Caco-2 (cell line): Measurements from ENCODE around the gene BMP6. TPM values are rescaled to one million over a fixed set of nuclear protein-coding genes. Genes with fewer than 3 reads are reported as not detected.

Source experiments
- BruUV-seq: library from RNA; stranded (reverse); fragments of 400-500 nt; replicated peaks from 2 replicates; lab custom pipeline; 2021; lab: Mats Ljungman, UMichigan
- CTCF ChIA-PET: fragments of 300-600 bp; sonication (Branson Sonifier 250); formaldehyde crosslinking; loops from one replicate; lab custom pipeline; 2022; ENCODE audit warnings: antibody characterized with exemption; lab: Charles Lee
- POLR2A ChIA-PET: fragments of 300-600 bp; sonication (Branson Sonifier 250); formaldehyde crosslinking; loops from one replicate; lab custom pipeline; 2022; ENCODE audit warnings: antibody characterized with exemption; lab: Charles Lee
- DNase-seq, 2 experiments: peaks; one replicate each; pipeline versions ENCODE4 v3.0.0 to v3.0.0-alpha.2; 2020 to 2022
- H3K27me3 ChIP-seq: replicated peaks from 2 replicates; pipeline ENCODE4 v1.6.0; 2011; ENCODE audit warnings: low read length; ENCODE audit not compliant: control insufficient read depth, insufficient read depth
- H3K36me3 ChIP-seq: 2 replicates; pipeline ENCODE4 v1.5.1; 2011; ENCODE audit warnings: low read length; ENCODE audit not compliant: control insufficient read depth, insufficient read depth
- H3K4me1 ChIP-seq: fragments of 250-450 bp; sonication (Bioruptor Pico); 2 replicates; pipeline ENCODE4 v1.5.1; 2020; ENCODE audit warnings: mild to moderate bottlenecking
- H3K4me3 ChIP-seq: 2 replicates; pipeline ENCODE4 v1.5.1; 2011; ENCODE audit warnings: low read depth, mild to moderate bottlenecking, control low read depth, low read length
- H3K9me3 ChIP-seq: fragments of 250-450 bp; sonication (Bioruptor Pico); 2 replicates; pipeline ENCODE4 v1.5.1; 2020; ENCODE audit warnings: mild to moderate bottlenecking, moderate library complexity
- H3K27ac Mint-ChIP-seq: one replicate; pipeline ENCODE4 v1.8.0; 2022; ENCODE audit warnings: mixed read lengths; ENCODE audit not compliant: unreplicated experiment
- H3K27me3 Mint-ChIP-seq: one replicate; pipeline ENCODE4 v1.8.0; 2022; ENCODE audit warnings: mixed read lengths; ENCODE audit not compliant: insufficient read depth, unreplicated experiment
- H3K36me3 Mint-ChIP-seq: one replicate; pipeline ENCODE4 v1.8.0; 2022; ENCODE audit warnings: mild to moderate bottlenecking, mixed read lengths; ENCODE audit not compliant: insufficient read depth, unreplicated experiment
- H3K4me1 Mint-ChIP-seq: one replicate; pipeline ENCODE4 v1.8.0; 2022; ENCODE audit warnings: low read depth, mixed read lengths; ENCODE audit not compliant: unreplicated experiment
- H3K4me3 Mint-ChIP-seq: one replicate; pipeline ENCODE4 v1.8.0; 2022; ENCODE audit warnings: mild to moderate bottlenecking, moderate library complexity, mixed read lengths; ENCODE audit not compliant: unreplicated experiment
- H3K9me3 Mint-ChIP-seq: one replicate; pipeline ENCODE4 v1.8.0; 2022; ENCODE audit warnings: mixed read lengths; ENCODE audit not compliant: unreplicated experiment
- intact Hi-C: fragments of 100-400 bp; cut with micrococcal nuclease; formaldehyde crosslinking; loops from one replicate; pipeline ENCODE4 v1.10.0; 2022; ENCODE audit not compliant: unreplicated experiment
- total RNA-seq: library from RNA; stranded (reverse); gene quantifications from 2 replicates; pipeline ENCODE4 v1.2.3, GENCODE V29; 2022
- TF ChIP-seq, protein P1 (sequence below), 2 experiments: fragments of 200-600 bp in 1 of 2; IDR thresholded peaks; 1 replicate in 1 of 2; 2 replicates in 1 of 2; pipeline versions ENCODE4 v1.5.1 to v1.8.0; 2011 to 2022; ENCODE audit warnings: antibody characterized with exemption in 1 of 2, control low read depth in 1 of 2, inconsistent platforms in 1 of 2, low read depth in 1 of 2, low read length in 1 of 2, mild to moderate bottlenecking in 1 of 2, moderate library complexity in 1 of 2; ENCODE audit not compliant: insufficient read depth in 1 of 2, severe bottlenecking in 1 of 2, unreplicated experiment in 1 of 2

Gene BMP6
- total RNA-seq, 1 experiment from 2014 or later, result 0.61 TPM

DNA sequence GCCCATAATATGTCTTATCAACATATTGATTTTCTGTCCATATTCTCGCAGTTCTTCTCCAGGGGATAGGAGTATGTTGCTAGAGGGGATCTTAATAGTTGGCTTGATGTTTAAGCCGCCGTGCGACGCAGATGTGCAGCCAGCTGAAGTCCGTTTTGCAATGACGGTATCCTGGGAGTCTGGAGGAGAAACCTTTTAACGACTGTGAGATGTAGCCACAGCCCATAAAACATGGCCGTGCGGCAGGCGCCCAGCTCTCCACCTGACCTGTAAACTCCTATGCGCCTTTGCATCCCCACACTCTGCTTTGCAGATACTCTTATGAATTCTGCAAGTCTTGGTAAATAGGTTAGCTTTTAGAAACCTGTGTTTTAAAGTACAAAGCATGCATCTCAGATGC is 36.9 kb downstream of the BMP6 start:
- CTCF ChIA-PET, result no interaction called here
- BruUV-seq, result no TSS peak
- no peaks in the 10 kb centered on the region for H3K4me1 ChIP-seq
- no peaks in the 10 kb centered on the region for H3K27me3 ChIP-seq
- Mint-ChIP-seq H3K27me3 (no peaks in the 10 kb centered on the region), H3K4me1 (no peaks in the 10 kb centered on the region), H3K27ac (no peak overlapping the region), H3K9me3 (no peaks in the 10 kb centered on the region), H3K4me3 (no peak overlapping the region), H3K36me3 (no peaks in the 10 kb centered on the region)
- POLR2A ChIA-PET, result no interaction called here
- H3K4me3 ChIP-seq, result no peak overlapping the region
- no peaks in the 10 kb centered on the region for H3K9me3 ChIP-seq
- DNase-seq, result no peak
- no peaks in the 10 kb centered on the region for H3K36me3 ChIP-seq
- intact Hi-C loops, result no loop called here
- TF ChIP-seq, protein P1, sequence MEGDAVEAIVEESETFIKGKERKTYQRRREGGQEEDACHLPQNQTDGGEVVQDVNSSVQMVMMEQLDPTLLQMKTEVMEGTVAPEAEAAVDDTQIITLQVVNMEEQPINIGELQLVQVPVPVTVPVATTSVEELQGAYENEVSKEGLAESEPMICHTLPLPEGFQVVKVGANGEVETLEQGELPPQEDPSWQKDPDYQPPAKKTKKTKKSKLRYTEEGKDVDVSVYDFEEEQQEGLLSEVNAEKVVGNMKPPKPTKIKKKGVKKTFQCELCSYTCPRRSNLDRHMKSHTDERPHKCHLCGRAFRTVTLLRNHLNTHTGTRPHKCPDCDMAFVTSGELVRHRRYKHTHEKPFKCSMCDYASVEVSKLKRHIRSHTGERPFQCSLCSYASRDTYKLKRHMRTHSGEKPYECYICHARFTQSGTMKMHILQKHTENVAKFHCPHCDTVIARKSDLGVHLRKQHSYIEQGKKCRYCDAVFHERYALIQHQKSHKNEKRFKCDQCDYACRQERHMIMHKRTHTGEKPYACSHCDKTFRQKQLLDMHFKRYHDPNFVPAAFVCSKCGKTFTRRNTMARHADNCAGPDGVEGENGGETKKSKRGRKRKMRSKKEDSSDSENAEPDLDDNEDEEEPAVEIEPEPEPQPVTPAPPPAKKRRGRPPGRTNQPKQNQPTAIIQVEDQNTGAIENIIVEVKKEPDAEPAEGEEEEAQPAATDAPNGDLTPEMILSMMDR (IDR thresholded peaks at IDR 0.05; ENCODE audit: insufficient read depth in 1 of 2, low read depth in 1 of 2, low read length in 1 of 2, severe bottlenecking in 1 of 2, unreplicated experiment in 1 of 2), result no peak

DNA sequence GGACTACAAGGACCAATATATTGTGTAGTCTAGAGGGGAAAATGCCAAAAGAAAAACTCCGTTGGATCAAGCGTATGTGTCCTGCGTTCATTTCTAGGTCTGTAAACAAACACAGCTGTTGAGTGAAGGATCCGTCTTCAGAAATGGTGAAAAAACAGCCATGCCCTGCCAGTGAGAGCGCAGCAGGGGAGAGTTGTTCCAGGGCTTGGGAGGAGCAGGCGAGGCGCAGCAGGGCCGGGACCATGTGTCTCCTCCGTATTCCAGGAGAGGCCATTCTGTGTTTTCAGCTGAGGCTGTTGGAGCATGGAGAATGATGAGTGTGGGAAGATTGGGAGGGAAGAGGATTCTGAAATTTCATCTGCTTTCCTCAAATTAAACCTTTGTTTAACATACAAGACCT is 38.0 kb downstream of the BMP6 start:
- intact Hi-C loops, result no loop called here
- Histone ChIP-seq H3K36me3 (no peaks in the 10 kb centered on the region), H3K9me3 (no peaks in the 10 kb centered on the region), H3K4me3 (no peak overlapping the region), H3K27me3 (no peaks in the 10 kb centered on the region), H3K4me1 (no peaks in the 10 kb centered on the region)
- CTCF ChIA-PET, result no interaction called here
- no peaks in the 10 kb centered on the region for H3K36me3 Mint-ChIP-seq
- peaks cover 3% of the 10 kb centered on the region for H3K27me3 Mint-ChIP-seq
- TF ChIP-seq, protein P1 (IDR thresholded peaks at IDR 0.05; ENCODE audit: insufficient read depth in 1 of 2, low read depth in 1 of 2, low read length in 1 of 2, severe bottlenecking in 1 of 2, unreplicated experiment in 1 of 2), result no peak
- H3K4me1 Mint-ChIP-seq, result no peaks in the 10 kb centered on the region
- BruUV-seq, result no TSS peak
- H3K4me3 Mint-ChIP-seq, result no peak overlapping the region
- H3K27ac Mint-ChIP-seq, result no peak overlapping the region
- no peak for DNase-seq
- no peaks in the 10 kb centered on the region for H3K9me3 Mint-ChIP-seq
- POLR2A ChIA-PET, result no interaction called here

DNA sequence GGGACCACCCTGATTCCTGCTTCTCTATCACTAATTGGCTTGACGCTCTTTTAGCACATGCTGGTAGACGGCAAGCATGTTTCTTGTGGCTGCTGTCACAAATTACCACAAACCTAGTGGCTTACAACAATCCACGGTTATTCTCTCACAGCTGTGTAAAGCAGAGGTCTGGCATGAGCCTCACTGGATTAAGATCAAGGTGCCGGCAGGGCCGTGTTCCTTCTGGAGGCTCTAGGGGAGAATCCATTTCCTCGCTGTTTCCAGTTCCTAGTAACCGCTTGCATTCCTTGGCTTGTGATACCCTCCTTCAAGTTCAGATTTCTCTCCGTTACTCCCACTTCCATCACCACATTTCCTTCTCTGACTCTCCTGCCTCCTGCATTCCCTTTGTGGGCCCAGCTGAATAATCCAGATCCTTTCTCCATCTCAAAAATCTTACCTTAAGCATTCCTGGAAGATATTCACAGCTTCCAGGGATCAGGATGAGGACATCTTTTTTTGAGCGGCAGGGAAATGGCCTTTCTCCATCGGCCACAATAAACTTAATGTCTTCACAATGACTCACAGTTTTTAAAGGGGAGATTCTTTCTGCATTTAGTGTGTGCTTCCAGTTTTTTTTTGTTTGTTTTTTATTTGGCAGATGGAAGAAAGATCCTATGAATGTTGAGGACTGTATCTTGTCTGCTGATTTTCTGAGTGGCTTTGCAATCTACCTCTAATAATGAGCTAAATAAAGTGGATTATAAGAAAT is 39.9 kb downstream of the BMP6 start:
- Histone ChIP-seq H3K9me3 (no peaks in the 10 kb centered on the region), H3K4me1 (no peaks in the 10 kb centered on the region), H3K4me3 (no peak overlapping the region), H3K36me3 (no peaks in the 10 kb centered on the region), H3K27me3 (no peaks in the 10 kb centered on the region)
- H3K27me3 Mint-ChIP-seq, result peaks cover 3% of the 10 kb centered on the region
- no peak for DNase-seq
- no peak overlapping the region for H3K4me3 Mint-ChIP-seq
- TF ChIP-seq, protein P1 (IDR thresholded peaks at IDR 0.05; ENCODE audit: insufficient read depth in 1 of 2, low read depth in 1 of 2, low read length in 1 of 2, severe bottlenecking in 1 of 2, unreplicated experiment in 1 of 2), result no peak
- H3K27ac Mint-ChIP-seq, result no peak overlapping the region
- no peaks in the 10 kb centered on the region for H3K9me3 Mint-ChIP-seq
- no peaks in the 10 kb centered on the region for H3K36me3 Mint-ChIP-seq
- POLR2A ChIA-PET, result no interaction called here
- intact Hi-C loops, result no loop called here
- H3K4me1 Mint-ChIP-seq, result no peaks in the 10 kb centered on the region
- BruUV-seq, result no TSS peak
- CTCF ChIA-PET, result no interaction called here
